Retinal pigment epithelial cell (primary cell): Measurements from ENCODE around the gene TCN2.

ENCODE experiments used
- DNase-seq: peaks from one replicate; pipeline ENCODE4 v3.0.0-alpha.2; 2010; ENCODE audit warnings: low read depth
- H3K4me3 ChIP-seq: 2 replicates; pipeline ENCODE4 v1.5.1; 2011; ENCODE audit warnings: mild to moderate bottlenecking, low read length, control low read depth, moderate library complexity
- CTCF ChIP-seq: conservative IDR thresholded peaks from 2 replicates; pipeline ENCODE4 v1.5.1; 2011; ENCODE audit warnings: low read depth, low read length, control low read depth, inconsistent platforms

TCN2 gene

DNA sequence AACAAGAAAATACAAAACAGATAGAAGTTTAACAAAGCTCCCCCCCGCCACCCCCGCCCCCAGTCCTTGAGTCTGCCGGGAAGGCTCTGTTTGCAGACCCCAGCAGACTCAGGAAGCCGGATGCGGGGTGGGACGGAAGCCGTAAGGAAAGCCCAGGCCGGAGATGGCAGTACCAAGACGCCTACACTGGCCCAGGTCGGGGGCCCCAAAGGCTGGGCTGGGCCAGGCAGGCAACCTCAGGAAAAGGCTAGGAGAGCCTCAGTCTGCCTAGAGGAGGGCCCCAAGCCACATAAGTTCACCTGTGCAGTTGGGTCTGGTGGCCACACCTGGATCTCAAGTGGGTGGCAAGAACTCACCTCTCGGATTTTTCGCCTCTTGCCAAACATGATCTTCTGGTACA is 28.5 kb upstream of the TCN2 start:
- no peak overlapping the region for H3K4me3 ChIP-seq
- DNase-seq = no peak
- no peak for TF ChIP-seq CTCF

DNA sequence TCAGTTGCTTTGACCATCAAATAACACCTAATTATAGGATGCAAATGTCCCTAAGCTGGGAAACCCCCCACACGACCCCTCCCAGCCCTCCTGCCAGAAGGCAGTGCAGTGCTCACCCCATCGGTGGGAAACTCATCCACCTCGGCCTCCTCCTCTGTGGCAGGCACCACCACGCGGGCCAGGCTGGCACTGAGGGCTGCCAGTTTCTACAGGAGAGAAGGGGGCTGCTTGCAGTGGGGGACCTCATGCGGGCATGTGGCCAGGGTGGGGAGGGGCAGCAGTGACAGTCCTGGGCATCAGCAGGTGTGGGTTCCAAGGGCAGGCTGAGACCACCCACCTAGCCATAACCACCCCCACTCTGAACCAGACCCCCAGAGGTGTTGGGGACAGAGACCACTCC is 26.1 kb upstream of the TCN2 start:
- no peak for DNase-seq
- no peak overlapping the region for H3K4me3 ChIP-seq
- TF ChIP-seq CTCF = no peak

GRCh38 chr22:30582051-30582450 is 24.9 kb upstream of the TCN2 start:
- DNase-seq = no peak
- no peak for TF ChIP-seq CTCF
- H3K4me3 ChIP-seq = no peak overlapping the region

DNA sequence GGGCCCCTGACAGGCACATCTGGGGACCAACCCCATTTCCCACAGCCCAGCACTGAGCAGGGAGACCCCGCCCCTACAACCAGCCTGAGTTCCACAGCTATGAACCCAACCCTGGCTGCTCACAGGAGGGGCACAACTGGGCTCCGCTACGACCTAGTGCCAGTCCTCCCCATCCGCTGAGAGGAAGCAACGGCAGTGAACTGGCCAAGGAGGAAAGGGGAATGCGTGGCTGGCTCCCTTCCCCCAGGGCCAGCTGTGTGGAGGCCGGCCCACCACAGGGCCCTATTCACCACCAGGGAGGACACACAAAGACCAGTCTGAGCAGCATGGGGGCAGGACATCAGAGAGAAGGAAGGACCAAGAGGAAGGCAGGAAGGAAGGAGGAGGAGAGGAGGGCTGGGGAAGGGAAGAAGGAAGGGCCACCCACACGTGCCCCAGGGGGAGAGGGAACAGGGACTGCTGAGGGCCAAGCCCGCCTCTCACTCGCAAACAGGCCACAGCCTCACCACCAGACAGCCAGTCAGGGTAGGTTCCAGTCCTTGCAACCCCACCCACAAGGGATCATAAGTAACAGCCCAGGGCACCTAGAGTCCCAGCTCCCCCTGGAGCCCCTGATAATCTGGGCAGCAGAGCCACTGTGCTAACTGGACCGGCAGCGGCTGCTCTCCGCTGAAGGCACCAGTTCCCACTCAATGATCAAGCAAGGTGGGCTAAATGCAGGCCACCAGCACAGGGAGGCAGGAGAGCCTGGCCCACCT is 24.0 kb upstream of the TCN2 start:
- no peak for TF ChIP-seq CTCF
- DNase-seq = no peak
- H3K4me3 ChIP-seq = no peak overlapping the region

GRCh38 chr22:30584441-30584840 is 22.5 kb upstream of the TCN2 start:
- no peak for DNase-seq
- TF ChIP-seq CTCF = no peak
- H3K4me3 ChIP-seq = no peak overlapping the region

DNA sequence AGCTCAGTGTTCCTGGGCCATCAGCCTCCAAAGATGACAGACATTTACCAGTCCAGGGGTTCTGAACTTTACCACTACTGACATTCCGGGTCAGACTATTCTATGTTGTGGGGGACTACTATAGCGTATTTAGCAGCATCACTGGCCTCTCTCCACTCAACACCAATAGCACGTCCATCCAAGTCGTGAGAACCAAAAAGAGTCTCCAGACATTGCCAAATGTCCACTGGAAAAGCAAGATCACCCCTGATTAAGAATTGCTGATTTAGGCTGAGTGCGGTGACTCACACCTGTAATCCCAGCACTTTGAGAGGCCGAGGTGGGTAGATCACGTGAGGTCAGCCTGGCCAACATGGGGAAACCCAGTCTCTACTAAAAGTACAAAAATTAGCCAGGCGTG is 20.6 kb upstream of the TCN2 start:
- no peak for DNase-seq
- no peak overlapping the region for H3K4me3 ChIP-seq
- no peak for TF ChIP-seq CTCF

DNA sequence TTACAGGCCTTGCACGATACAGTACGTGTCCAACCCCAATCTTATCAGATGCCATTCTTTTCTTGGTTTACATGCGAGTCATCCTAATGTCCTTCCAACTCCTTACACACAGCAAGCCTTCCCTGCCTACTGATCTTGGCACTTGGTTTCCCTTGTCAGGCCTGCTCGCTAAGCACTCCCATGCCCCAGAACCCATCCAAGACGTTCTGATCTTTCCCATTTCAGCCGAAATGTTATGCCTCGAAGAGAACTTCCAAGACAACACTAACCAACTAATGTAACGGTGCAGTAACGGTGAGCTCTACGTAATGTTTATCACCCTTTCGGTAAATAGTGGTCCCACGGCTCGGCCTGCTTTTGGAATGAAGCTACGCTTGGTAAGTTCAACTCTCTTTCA is 15.8 kb upstream of the TCN2 start:
- peak overlapping the region; percentile 84 for H3K4me3 ChIP-seq

More for the DNA sequence above, 15.8 kb upstream of the TCN2 start:
- TF ChIP-seq CTCF = no peak
- DNase-seq = no peak
